Measurements from ENCODE around the gene SLC6A15. TPM values are rescaled to one million over a fixed set of nuclear protein-coding genes. Genes with fewer than 3 reads are reported as not detected.

Gene SLC6A15
- total RNA-seq, 2 experiments from 2014 or later, result not detected

- POLR2A ChIA-PET, result no interaction called here
- Mint-ChIP-seq H3K4me3 (no peak overlapping the region), H3K27me3 (no peaks in the 10 kb centered on the region), H3K9me3 (no peaks in the 10 kb centered on the region), H3K4me1 (no peaks in the 10 kb centered on the region), H3K27ac (no peak overlapping the region), H3K36me3 (no peaks in the 10 kb centered on the region)
- DNase-seq (no peak), ATAC-seq (ENCODE audit: low read depth) (no peak)
Measured at GRCh38 chr12:84811291-84811690, 101.3 kb downstream of the SLC6A15 start.

- Mint-ChIP-seq H3K9me3 (no peaks in the 10 kb centered on the region), H3K36me3 (no peaks in the 10 kb centered on the region), H3K27me3 (no peaks in the 10 kb centered on the region), H3K4me3 (no peak overlapping the region), H3K27ac (no peak overlapping the region), H3K4me1 (no peaks in the 10 kb centered on the region)
- ATAC-seq (ENCODE audit: low read depth) (no peak), DNase-seq (no peak)
- POLR2A ChIA-PET, result no interaction called here
Measured at GRCh38 chr12:84810611-84811010, 102.0 kb downstream of the SLC6A15 start.

Other genes with a start within 250 kb of the SLC6A15 start
- gene TSPAN19, start 123.5 kb upstream of the SLC6A15 start, total RNA-seq, result not detected
- gene LRRIQ1, start 123.6 kb upstream of the SLC6A15 start, total RNA-seq, result not detected

All from activated naive CD8-positive, alpha-beta T cell treated with anti-CD3 and anti-CD28 coated beads, Interleukin-2, amount 10 ng/mL, durations not matched to agents 7 days and 5 days (primary cell).